Stimulated activated CD4-positive, alpha-beta T cell treated with anti-CD3 and anti-CD28 coated beads, Interleukin-1b, Interleukin-23, amount 100 ng/mL, for 48 hours (primary cell): ENCODE data around the gene MACROD1.

Experiments
- DNase-seq: peaks from one replicate; pipeline ENCODE4 v3.0.0-alpha.2; 2020

The MACROD1 gene

DNA sequence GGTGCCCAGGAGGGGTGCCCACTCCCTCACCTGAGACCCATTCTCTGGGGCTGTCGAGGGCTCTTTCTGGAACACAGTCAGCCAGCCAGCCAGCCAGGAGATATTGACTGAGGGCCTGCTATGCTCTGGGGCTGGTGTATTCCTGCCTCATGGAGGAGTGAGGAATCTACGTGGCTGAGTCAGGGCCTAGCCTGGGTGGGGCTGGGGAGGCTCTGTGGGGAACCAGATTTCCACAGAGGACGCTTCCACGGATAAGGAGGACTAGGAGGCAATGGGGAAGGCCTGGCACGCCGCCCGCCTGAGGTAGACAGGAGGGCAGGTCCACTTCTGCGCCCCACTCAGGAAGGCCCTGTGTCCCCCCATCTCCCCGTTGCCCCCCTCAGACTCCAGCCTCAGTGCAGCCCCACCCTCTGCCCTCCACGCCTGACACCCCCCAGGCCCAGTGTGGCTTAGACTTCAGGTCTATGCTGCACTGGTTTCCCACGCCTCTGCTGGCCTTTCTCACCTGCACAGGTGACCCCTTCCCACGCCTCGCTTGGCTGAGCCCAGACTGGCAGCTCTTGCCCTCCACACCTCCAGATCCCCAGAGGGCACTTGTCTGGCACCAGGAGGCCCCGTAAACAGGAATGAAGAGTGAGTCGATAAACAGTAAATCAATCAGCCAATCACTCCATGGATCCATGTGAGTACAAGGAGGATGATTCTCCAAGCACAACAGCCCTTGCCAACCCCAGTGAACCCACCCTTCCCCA lies 37.5 kb downstream of the MACROD1 start:
- no peak for DNase-seq

- DNase-seq = no peak
Observed at GRCh38 chr11:64127267-64128072, 38.4 kb downstream of the MACROD1 start.

DNA sequence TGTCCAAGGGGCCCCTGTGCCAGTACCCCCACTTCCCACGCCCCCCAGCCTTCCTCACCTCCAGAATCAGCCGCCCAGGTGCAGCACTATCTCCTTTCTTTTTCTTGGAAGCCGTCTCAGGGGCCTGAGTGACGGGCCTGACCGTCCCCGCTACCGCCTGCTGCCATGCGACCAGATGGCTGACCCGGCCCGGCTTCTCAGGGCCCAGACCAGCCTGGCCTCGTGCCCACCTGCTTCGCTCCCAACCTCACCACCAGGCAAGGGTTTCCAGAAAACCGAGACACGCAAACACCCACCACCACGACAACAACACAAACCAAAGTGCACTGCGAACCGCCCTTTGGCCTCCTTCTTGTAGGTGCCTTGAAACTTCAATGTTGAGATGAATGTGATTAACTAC lies 39.1 kb downstream of the MACROD1 start:
- no peak for DNase-seq

DNA sequence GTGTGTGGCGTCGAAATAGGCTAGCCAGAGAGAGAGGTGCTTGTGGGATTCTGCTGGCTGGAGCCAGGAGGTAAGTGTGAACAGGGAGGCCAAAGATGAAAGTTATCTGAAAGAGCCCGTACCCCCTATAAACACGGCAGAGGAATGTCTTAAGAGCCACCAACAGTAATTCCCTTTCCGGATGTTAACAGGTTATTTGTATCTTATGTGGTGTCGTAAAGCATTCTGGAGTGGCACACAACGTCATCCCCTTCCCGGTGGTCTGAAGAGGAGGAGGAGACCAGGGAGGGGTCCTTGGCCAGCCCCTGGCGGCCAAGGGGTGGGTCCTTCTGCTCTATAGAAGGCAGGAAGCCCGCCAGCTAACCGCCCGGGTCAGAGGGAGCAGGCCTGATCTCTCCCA lies 39.5 kb downstream of the MACROD1 start:
- DNase-seq = no peak

- no peak for DNase-seq
Observed at GRCh38 chr11:64125676-64126075, 40.2 kb downstream of the MACROD1 start.

DNA sequence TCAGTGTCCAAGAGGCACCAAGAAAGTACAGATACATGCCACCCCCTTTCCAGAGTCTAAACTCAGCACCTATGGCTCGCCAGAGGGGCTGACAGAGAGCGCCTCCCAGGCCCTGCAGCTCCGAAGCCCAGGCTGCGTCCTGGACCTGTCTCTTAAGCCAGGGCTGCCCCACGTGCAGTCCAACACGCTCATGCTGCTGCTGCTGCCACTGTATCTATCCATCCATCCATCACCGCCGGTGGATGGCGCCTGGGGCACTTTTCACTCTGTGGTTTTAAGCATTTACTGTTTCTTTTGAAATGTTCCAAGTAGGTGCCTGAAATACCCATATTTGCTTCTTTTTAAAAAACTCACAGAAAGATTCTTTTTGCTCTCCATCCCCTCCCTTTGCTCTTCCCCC lies 41.8 kb downstream of the MACROD1 start:
- DNase-seq = no peak

DNA sequence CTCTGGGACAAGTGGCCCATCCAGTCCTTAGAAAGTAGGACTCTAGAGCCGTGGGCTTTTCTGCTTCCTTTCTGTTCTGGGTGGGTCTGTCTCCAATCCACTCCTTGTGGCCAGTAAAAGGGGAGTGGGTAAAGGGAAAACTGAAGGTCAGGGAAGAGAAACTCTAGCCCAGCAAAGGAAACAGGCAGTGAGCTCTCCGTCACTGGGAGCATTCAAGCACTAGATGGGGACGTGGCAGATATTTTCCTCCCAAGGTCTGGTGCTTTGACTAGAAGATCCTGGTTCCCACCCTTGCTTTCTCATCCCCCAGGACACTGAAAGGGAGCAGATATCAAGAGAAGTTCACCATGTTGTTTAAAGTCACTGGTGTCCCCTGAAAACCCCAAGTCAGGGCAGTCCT lies 42.2 kb downstream of the MACROD1 start:
- no peak for DNase-seq

DNA sequence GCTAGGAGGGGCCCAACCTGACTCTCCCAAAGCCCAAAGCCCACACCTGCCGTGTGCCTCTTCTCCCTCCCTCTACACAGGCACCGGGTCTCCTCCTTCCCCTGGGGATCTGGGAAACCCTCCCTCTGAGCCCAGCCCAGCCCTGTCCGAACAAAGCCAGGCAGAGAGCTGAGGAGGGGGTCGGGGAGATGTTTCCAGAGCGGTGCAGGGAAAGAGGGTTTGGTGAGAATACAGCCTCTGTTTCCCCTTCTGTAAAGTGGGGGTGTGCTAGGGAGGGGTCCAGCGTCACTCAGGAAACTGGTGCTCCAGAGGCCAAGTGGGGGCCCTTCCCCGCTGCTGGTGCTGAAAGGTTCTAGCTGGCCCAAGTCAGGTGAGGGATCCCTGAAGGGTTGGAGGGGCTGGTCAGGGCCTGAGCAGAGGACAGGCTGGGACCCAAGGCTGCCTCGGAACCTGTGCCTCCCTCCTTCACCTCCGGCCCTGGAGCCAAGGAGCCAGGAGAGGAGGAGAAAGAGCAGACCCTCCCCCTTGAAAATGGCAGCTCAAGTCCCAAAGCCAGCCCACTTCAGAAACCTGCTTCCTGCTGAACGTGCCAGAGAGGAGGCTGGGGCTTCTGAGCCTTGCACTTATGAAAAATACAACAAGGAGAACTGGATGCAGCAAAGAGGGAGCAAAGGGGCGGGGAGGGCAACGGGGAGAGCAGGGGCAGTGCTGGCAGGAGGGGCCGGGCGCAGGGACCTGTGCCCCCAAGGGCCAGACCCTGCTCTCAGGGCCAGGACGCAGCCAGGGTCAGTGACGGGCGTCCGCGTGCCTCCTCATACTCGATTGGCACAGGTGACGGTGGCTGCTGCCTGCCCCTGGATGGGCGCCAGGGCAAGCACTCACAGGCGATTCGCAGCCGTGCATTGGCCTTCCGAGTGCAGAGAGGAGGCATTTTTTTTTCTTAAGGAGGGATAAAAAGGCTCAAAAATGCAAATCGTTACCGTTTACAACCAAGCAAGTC lies 43.2 kb downstream of the MACROD1 start:
- DNase-seq = no peak

DNA sequence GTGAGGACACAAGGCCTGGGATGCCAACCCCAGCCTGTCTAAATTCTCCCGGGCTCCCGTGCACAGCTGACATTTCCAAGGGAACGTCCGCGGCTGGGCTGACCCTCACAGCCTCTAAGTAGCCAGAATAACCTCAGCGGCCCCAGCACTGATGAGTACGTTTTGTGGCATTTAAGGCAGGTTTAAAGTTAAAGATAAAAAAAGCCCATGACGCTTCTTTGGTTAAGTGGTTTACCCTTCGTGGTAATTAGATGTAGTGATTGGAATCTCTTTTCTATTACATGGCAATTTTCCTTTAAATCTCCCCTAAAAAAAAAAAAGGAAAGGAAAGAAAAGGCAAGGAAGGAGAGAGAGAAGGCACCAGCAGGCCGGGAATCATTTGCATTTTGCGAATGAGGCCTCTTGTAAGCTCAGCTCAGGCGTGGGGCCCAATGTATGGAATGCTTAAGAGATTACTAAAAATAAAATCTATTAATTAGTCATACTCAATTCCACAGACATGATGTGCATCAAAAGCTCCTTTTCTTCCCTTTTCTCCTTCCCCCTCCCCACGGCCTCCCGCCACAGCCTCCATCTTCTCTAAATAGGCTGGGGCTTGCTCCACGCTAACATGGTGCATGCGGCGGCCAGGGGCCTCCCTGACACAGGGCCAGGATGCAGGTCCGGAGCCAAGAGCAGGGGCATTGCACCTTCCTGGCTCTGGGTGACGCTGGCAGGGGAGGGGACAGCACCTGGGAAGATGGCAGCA lies 44.1 kb downstream of the MACROD1 start:
- no peak for DNase-seq

GRCh38 chr11:64120951-64121569 lies 44.9 kb downstream of the MACROD1 start:
- DNase-seq = no peak

- no peak for DNase-seq
Observed at GRCh38 chr11:64119700-64120099, 46.2 kb downstream of the MACROD1 start.

DNA sequence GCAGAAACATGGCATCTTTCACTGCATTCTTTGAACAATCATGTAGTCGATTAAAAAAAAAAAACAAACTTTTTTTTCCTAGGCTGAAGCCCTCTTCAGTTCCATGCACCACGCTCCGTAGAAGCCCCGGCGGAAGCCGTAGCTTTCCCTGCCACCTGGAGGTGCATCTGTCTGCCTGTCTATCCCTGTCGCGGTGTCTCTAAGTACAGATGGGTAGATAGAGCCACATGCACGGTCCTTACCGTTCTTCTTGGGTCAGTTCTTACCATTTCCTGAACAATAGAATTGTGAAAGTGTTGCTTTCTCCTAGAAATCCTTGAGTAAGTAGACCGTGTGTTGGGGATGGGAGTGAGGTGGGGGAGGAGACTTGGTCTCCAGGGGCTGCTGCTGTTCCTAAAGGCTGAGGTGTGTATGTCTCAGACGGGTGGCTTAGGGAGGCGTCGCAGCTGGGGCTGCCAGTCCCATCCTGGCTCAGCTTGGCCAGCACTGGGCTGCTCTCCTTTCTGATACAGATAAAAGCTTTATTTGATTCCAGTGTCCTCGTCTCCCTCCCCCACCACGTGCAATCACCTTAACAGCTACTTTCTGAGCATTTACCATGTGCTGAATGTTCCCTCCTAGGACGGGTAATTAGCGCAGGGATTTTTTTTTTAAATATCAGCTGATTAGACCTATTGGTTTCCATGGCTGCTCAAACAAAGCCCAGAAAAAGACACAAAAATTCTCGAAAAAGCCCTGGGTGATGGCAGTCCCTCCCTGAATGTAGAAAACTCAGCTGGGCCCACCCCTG lies 46.8 kb downstream of the MACROD1 start:
- DNase-seq = no peak

- DNase-seq = no peak
Observed at GRCh38 chr11:64117763-64118459, 48.0 kb downstream of the MACROD1 start.

DNA sequence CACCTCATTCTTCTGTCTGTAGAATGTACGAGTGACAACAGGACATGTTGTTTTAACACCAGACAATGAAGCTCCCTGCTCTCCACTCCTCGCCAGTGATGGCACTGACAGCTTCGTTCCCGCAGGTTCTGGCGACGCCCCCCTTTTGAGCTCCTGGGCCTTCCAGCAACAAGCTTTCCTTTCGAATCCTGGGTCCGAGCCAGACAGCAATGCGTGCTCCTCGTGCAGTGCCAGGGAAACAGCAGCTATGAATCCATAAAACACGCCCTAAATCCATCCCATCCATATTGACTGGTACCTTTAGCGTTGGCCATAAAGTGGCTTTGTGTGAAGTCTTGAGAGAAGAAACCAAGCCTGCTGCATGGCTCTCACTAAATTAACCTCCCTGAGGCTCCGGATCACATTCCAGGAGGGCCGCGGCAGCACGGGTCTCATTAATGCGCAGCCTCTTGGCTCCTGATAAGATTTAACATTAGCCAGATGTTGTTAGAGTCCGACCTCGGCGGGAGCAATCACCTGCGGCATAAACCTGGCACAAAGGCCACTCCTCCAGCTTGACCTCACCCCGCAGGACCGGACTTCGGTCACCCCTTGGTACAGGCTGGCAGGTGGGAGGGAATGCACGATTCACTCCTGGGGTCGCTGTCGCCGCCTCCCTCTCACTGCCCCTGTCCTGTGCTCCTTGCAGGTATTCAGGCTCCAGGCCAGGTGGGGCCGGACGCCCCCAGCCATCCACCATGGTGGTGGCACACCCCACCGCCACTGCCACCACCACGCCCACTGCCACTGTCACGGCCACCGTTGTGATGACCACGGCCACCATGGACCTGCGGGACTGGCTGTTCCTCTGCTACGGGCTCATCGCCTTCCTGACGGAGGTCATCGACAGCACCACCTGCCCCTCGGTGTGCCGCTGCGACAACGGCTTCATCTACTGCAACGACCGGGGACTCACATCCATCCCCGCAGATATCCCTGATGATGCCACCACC lies 50.1 kb downstream of the MACROD1 start:
- no peak for DNase-seq

DNA sequence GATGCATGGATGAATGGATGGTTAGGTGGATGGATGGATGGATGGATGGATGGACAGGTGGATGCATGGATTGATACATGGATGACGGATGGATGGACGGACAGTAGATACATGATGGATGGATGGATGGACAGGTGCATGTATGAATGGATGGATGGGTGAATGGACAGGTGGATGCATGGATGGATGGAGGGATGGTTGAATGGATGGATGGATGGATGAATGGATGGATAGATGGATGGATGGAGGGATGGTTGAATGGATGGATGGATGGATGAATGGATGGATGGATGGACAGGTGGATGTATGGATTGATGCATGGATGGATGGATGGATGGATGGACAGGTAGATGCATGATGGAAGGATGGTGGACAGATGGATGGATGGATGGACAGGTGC lies 51.7 kb downstream of the MACROD1 start:
- no peak for DNase-seq

- no peak for DNase-seq
Observed at GRCh38 chr11:64113462-64113780, 52.5 kb downstream of the MACROD1 start.

DNA sequence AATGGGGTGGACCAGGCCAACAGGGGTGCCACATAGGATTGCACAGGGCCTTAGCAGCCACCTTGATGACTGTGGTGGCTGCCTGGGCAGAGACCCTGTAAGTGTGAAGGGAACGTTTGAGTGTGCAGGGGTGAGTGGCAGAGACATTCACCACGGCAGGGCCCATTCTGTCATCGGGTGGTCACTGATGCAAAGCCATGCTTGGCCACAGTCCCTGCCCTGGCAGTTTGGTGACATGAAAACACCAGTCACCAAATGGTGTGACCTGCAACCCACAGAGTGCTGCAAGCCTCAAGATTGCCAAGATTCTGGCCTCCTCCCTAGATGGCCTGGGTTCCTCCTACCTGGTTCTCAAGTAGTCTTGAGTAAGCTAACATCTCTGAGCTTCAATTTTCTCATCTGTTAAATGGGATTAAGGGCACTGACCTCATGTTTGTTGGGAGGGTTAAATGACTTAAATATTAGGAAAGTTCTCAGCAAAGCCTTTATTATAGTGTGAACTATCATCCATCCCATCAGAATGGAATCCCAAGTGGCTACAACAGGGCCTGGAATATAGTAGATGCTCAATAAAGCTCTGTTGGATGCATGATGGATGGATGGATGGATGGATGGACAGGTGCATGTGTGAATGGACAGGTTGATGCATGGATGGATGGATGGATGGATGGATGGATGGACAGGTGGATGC lies 53.0 kb downstream of the MACROD1 start:
- no peak for DNase-seq
